Measurements from ENCODE around the gene DENND6A. TPM values are rescaled to one million over a fixed set of nuclear protein-coding genes. Genes with fewer than 3 reads are reported as not detected.

DENND6A gene
- total and polyA plus RNA-seq, 2 of the 13 experiments (the other 11 are each of a cell fraction or from before 2014, with no cell fraction given) = 9.4 to 11.1 TPM

GRCh38 chr3:57597127-57597923 is 95.6 kb downstream of the DENND6A start, which contains the start of gene ARF4 (continued):
- TF ChIP-seq USF2 (IDR thresholded peaks at IDR 0.05; ENCODE audit: low read depth, low read length) = no peak
- TF ChIP-seq USF2 (CRISPR knock-in tag; IDR thresholded peaks at IDR 0.05; ENCODE audit: borderline replicate concordance) = peak; percentile 35; the same call in 1 of the 2 replicates
- no peak for TF ChIP-seq MTERF4 (CRISPR knock-in tag; IDR thresholded peaks at IDR 0.05)
- no peak for TF ChIP-seq ZNF160 (CRISPR knock-in tag; IDR thresholded peaks at IDR 0.05)
- TF ChIP-seq ZNF512 (CRISPR knock-in tag; IDR thresholded peaks at IDR 0.05) = no peak
- no peak for TF ChIP-seq CERS6 (CRISPR knock-in tag; IDR thresholded peaks at IDR 0.05)
- peak; percentile 81 for TF ChIP-seq ETV6 (CRISPR knock-in tag; conservative IDR thresholded peaks at IDR 0.05)
- TF ChIP-seq ZNF569 (CRISPR knock-in tag; IDR thresholded peaks at IDR 0.05; ENCODE audit: borderline replicate concordance) = no peak
- TF ChIP-seq IKZF1 (IDR thresholded peaks at IDR 0.05) = no peak
- 0 out of 2 replicates have a peak, but pooled peaks have one; percentile 53 for TF ChIP-seq IRF9 (CRISPR knock-in tag; IDR thresholded peaks at IDR 0.05; ENCODE audit: borderline replicate concordance)
- TF ChIP-seq ZNF329 (CRISPR knock-in tag; IDR thresholded peaks at IDR 0.05; ENCODE audit: low read depth) = no peak
- TF ChIP-seq HNF1B (CRISPR knock-in tag; IDR thresholded peaks at IDR 0.05) = peak; percentile 80
- no peak for TF ChIP-seq FIP1L1 (IDR thresholded peaks at IDR 0.05; ENCODE audit: borderline replicate concordance, insufficient read depth, low read depth, low read length)
- no peak for TF ChIP-seq ZNF3 (CRISPR knock-in tag; IDR thresholded peaks at IDR 0.05)
- TF ChIP-seq ZNF280D (CRISPR knock-in tag; IDR thresholded peaks at IDR 0.05) = peak; percentile 49; the same call in 1 of the 2 replicates
- TF ChIP-seq NFE2 (CRISPR knock-in tag; IDR thresholded peaks at IDR 0.05) = no peak
